ENCODE data around the gene IFNLR1.

The IFNLR1 gene

GRCh38 chr1:24152631-24153494 is 34.2 kb downstream of the IFNLR1 start:
- Histone ChIP-seq H3K9ac (ENCODE audit: low read length) (no peak overlapping the region), H3K9me3 (ENCODE audit: control insufficient read depth, low read length) (no peaks in the 10 kb centered on the region), H3K36me3 (ENCODE audit: control insufficient read depth, insufficient read depth, low read length) (no peaks in the 10 kb centered on the region), H3K27me3 (ENCODE audit: control insufficient read depth, insufficient read depth, low read length) (peaks cover 9% of the 10 kb centered on the region), H3K4me3 (ENCODE audit: low read length) (no peak overlapping the region), H3K4me1 (ENCODE audit: control insufficient read depth, insufficient read depth, low read length) (peaks cover 20% of the 10 kb centered on the region)

- Histone ChIP-seq H3K36me3 (ENCODE audit: control insufficient read depth, insufficient read depth, low read length) (no peaks in the 10 kb centered on the region), H3K9me3 (ENCODE audit: control insufficient read depth, low read length) (no peaks in the 10 kb centered on the region), H3K4me3 (ENCODE audit: low read length) (no peak overlapping the region), H3K9ac (ENCODE audit: low read length) (no peak overlapping the region), H3K4me1 (ENCODE audit: control insufficient read depth, insufficient read depth, low read length) (peaks cover 20% of the 10 kb centered on the region), H3K27me3 (ENCODE audit: control insufficient read depth, insufficient read depth, low read length) (peaks cover 7% of the 10 kb centered on the region)
These were observed 35.9 kb downstream of the IFNLR1 start for GRCh38 chr1:24151175-24151533.

GRCh38 chr1:24150234-24151174 is 36.6 kb downstream of the IFNLR1 start:
- H3K4me1 ChIP-seq (ENCODE audit: control insufficient read depth, insufficient read depth, low read length), result peaks cover 20% of the 10 kb centered on the region
- peak overlapping the region; percentile 48 for H3K9ac ChIP-seq (ENCODE audit: low read length)
- H3K4me3 ChIP-seq (ENCODE audit: low read length), result peak overlapping the region; percentile 27
- no peaks in the 10 kb centered on the region for H3K9me3 ChIP-seq (ENCODE audit: control insufficient read depth, low read length)
- no peaks in the 10 kb centered on the region for H3K36me3 ChIP-seq (ENCODE audit: control insufficient read depth, insufficient read depth, low read length)
- peaks cover 5% of the 10 kb centered on the region for H3K27me3 ChIP-seq (ENCODE audit: control insufficient read depth, insufficient read depth, low read length)

GRCh38 chr1:24149866-24150233 is 37.2 kb downstream of the IFNLR1 start:
- Histone ChIP-seq H3K4me1 (ENCODE audit: control insufficient read depth, insufficient read depth, low read length) (peaks cover 16% of the 10 kb centered on the region), H3K9ac (ENCODE audit: low read length) (peak overlapping the region; percentile 48), H3K9me3 (ENCODE audit: control insufficient read depth, low read length) (no peaks in the 10 kb centered on the region), H3K4me3 (ENCODE audit: low read length) (peak overlapping the region; percentile 27), H3K36me3 (ENCODE audit: control insufficient read depth, insufficient read depth, low read length) (no peaks in the 10 kb centered on the region), H3K27me3 (ENCODE audit: control insufficient read depth, insufficient read depth, low read length) (peaks cover 5% of the 10 kb centered on the region)

GRCh38 chr1:24147816-24148215 is 39.3 kb downstream of the IFNLR1 start:
- Histone ChIP-seq H3K36me3 (ENCODE audit: control insufficient read depth, insufficient read depth, low read length) (no peaks in the 10 kb centered on the region), H3K9me3 (ENCODE audit: control insufficient read depth, low read length) (no peaks in the 10 kb centered on the region), H3K4me1 (ENCODE audit: control insufficient read depth, insufficient read depth, low read length) (peaks cover 31% of the 10 kb centered on the region), H3K9ac (ENCODE audit: low read length) (no peak overlapping the region), H3K27me3 (ENCODE audit: control insufficient read depth, insufficient read depth, low read length) (peaks cover 5% of the 10 kb centered on the region), H3K4me3 (ENCODE audit: low read length) (no peak overlapping the region)

- no peaks in the 10 kb centered on the region for H3K9me3 ChIP-seq (ENCODE audit: control insufficient read depth, low read length)
- no peak overlapping the region for H3K9ac ChIP-seq (ENCODE audit: low read length)
- H3K27me3 ChIP-seq (ENCODE audit: control insufficient read depth, insufficient read depth, low read length), result peaks cover 5% of the 10 kb centered on the region
- H3K4me3 ChIP-seq (ENCODE audit: low read length), result no peak overlapping the region
- peaks cover 34% of the 10 kb centered on the region for H3K4me1 ChIP-seq (ENCODE audit: control insufficient read depth, insufficient read depth, low read length)
- no peaks in the 10 kb centered on the region for H3K36me3 ChIP-seq (ENCODE audit: control insufficient read depth, insufficient read depth, low read length)
These were observed 39.9 kb downstream of the IFNLR1 start for GRCh38 chr1:24147194-24147593.

GRCh38 chr1:24142546-24143534 is 44.2 kb downstream of the IFNLR1 start, which contains the start of gene IL22RA1:
TSS of gene IL22RA1 (minus strand) at chr1:24143140. CDS start at chr1:24143082, 58 bp downstream.
- Histone ChIP-seq H3K9ac (ENCODE audit: low read length) (peak within 1 kb of the TSS; percentile 73), H3K36me3 (ENCODE audit: control insufficient read depth, insufficient read depth, low read length) (no peaks in the 10 kb centered on the region)

GRCh38 chr1:24141311-24141997 is 45.6 kb downstream of the IFNLR1 start:
- H3K27me3 ChIP-seq (ENCODE audit: control insufficient read depth, insufficient read depth, low read length), result no peaks in the 10 kb centered on the region
- H3K36me3 ChIP-seq (ENCODE audit: control insufficient read depth, insufficient read depth, low read length), result no peaks in the 10 kb centered on the region
- no peak overlapping the region for H3K4me3 ChIP-seq (ENCODE audit: low read length)
- H3K9me3 ChIP-seq (ENCODE audit: control insufficient read depth, low read length), result no peaks in the 10 kb centered on the region
- H3K4me1 ChIP-seq (ENCODE audit: control insufficient read depth, insufficient read depth, low read length), result peaks cover 34% of the 10 kb centered on the region
- H3K9ac ChIP-seq (ENCODE audit: low read length), result peak overlapping the region; percentile 26

More at GRCh38 chr1:24142546-24143534, 44.2 kb downstream of the IFNLR1 start, which contains the start of gene IL22RA1:
- H3K4me3 ChIP-seq (ENCODE audit: low read length), result peak within 1 kb of the TSS; percentile 51
- no peaks in the 10 kb centered on the region for H3K27me3 ChIP-seq (ENCODE audit: control insufficient read depth, insufficient read depth, low read length)
- H3K9me3 ChIP-seq (ENCODE audit: control insufficient read depth, low read length), result no peaks in the 10 kb centered on the region
- peaks cover 34% of the 10 kb centered on the region for H3K4me1 ChIP-seq (ENCODE audit: control insufficient read depth, insufficient read depth, low read length)

- H3K27me3 ChIP-seq (ENCODE audit: control insufficient read depth, insufficient read depth, low read length), result no peaks in the 10 kb centered on the region
- no peaks in the 10 kb centered on the region for H3K9me3 ChIP-seq (ENCODE audit: control insufficient read depth, low read length)
- no peak overlapping the region for H3K9ac ChIP-seq (ENCODE audit: low read length)
- no peaks in the 10 kb centered on the region for H3K36me3 ChIP-seq (ENCODE audit: control insufficient read depth, insufficient read depth, low read length)
- H3K4me3 ChIP-seq (ENCODE audit: low read length), result no peak overlapping the region
- H3K4me1 ChIP-seq (ENCODE audit: control insufficient read depth, insufficient read depth, low read length), result peaks cover 34% of the 10 kb centered on the region
These were observed 46.3 kb downstream of the IFNLR1 start for GRCh38 chr1:24140741-24141181.

GRCh38 chr1:24139841-24140425 is 47.2 kb downstream of the IFNLR1 start:
- no peaks in the 10 kb centered on the region for H3K9me3 ChIP-seq (ENCODE audit: control insufficient read depth, low read length)
- no peaks in the 10 kb centered on the region for H3K36me3 ChIP-seq (ENCODE audit: control insufficient read depth, insufficient read depth, low read length)
- no peaks in the 10 kb centered on the region for H3K27me3 ChIP-seq (ENCODE audit: control insufficient read depth, insufficient read depth, low read length)
- H3K4me3 ChIP-seq (ENCODE audit: low read length), result no peak overlapping the region
- H3K9ac ChIP-seq (ENCODE audit: low read length), result no peak overlapping the region
- peaks cover 34% of the 10 kb centered on the region for H3K4me1 ChIP-seq (ENCODE audit: control insufficient read depth, insufficient read depth, low read length)

- Histone ChIP-seq H3K9me3 (ENCODE audit: control insufficient read depth, low read length) (no peaks in the 10 kb centered on the region), H3K9ac (ENCODE audit: low read length) (no peak overlapping the region), H3K4me1 (ENCODE audit: control insufficient read depth, insufficient read depth, low read length) (peaks cover 27% of the 10 kb centered on the region), H3K4me3 (ENCODE audit: low read length) (no peak overlapping the region), H3K27me3 (ENCODE audit: control insufficient read depth, insufficient read depth, low read length) (no peaks in the 10 kb centered on the region), H3K36me3 (ENCODE audit: control insufficient read depth, insufficient read depth, low read length) (no peaks in the 10 kb centered on the region)
These were observed 47.9 kb downstream of the IFNLR1 start for GRCh38 chr1:24139222-24139489.
